ENCODE results near the gene OR5L2. TPM values are rescaled to one million over a fixed set of nuclear protein-coding genes. Genes with fewer than 3 reads are reported as not detected.

The OR5L2 gene
- total and polyA plus RNA-seq, 9 of the 15 experiments (the other 6 are each of a cell fraction or from before 2014, with no cell fraction given): not detected

DNA sequence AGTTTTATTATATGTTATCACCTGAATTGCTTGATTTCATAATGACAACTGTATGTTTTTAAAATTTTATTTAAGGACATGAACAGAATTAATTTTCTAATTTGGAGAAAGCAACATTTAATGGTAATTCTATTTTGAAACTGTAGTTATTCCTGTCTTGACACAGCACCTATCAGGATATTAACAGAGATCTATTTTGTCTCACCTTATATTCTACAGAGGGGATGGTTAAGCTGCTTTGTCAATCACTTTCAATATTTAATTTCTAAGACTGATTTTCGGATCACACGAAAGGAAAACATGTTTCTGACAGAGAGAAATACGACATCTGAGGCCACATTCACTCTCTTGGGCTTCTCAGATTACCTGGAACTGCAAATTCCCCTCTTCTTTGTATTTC, 11.4 kb downstream of the OR5L2 start, which contains the start of gene OR5D16:
TSS of gene OR5D16 (plus strand) at position 301 of the 400 bp plus-strand sequence. CDS start at position 301, 0 bp downstream.
- Histone ChIP-seq H3K4me2 (ENCODE audit: insufficient read depth, low read length) (no peak within 1 kb of the TSS), H3K79me2 (ENCODE audit: control insufficient read depth, insufficient read depth, low read length) (no peaks in the 10 kb centered on the region), H3K4me3 (no peak within 1 kb of the TSS), H3K9me1 (ENCODE audit: control insufficient read depth, insufficient read depth, low read length) (no peaks in the 10 kb centered on the region), H3K27me3 (ENCODE audit: control insufficient read depth in 2 of 2, insufficient read depth in 2 of 2, low read length in 2 of 2) (no peaks in the 10 kb centered on the region), H3K9ac (ENCODE audit: insufficient read depth in 1 of 2, low read depth in 2 of 2, low read length in 2 of 2) (no peak within 1 kb of the TSS), H4K20me1 (replicated peaks; ENCODE audit: control insufficient read depth, insufficient read depth, low read length) (no peaks in the 10 kb centered on the region), H3K27ac (ENCODE audit: extremely low read depth, low read depth, low read length) (no peak within 1 kb of the TSS), H3K9me3 (replicated peaks; ENCODE audit: control insufficient read depth, insufficient read depth, low read depth, low read length) (no peaks in the 10 kb centered on the region), H2AFZ (ENCODE audit: low read depth, low read length) (no peak within 1 kb of the TSS), H3K36me3 (ENCODE audit: control insufficient read depth, insufficient read depth, low read length) (no peaks in the 10 kb centered on the region), H3K4me1 (replicated peaks in 1 of 2; ENCODE audit: control insufficient read depth in 2 of 2, insufficient read depth in 2 of 2, low read length in 2 of 2) (no peaks in the 10 kb centered on the region)
- in situ Hi-C loops (cut with MboI): no loop called here
- ChIA-PET CTCF (ENCODE audit: low intra/inter-chr PET ratio) (no interaction called here), POLR2A (no interaction called here)
- DNase-seq (ENCODE audit: extremely low read depth in 1 of 4, low spot score in 3 of 4) (no peak), FAIRE-seq (no peak), ATAC-seq (no peak)
- TF ChIP-seq, protein P1, sequence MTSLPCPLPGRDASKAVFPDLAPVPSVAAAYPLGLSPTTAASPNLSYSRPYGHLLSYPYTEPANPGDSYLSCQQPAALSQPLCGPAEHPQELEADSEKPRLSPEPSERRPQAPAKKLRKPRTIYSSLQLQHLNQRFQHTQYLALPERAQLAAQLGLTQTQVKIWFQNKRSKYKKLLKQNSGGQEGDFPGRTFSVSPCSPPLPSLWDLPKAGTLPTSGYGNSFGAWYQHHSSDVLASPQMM (CRISPR knock-in tag; IDR thresholded peaks at IDR 0.05): no peak
- TF ChIP-seq DPF2 (IDR thresholded peaks at IDR 0.05): no peak
- no peak for TF ChIP-seq SIRT6 (IDR thresholded peaks at IDR 0.05; ENCODE audit: low read depth, low read length)
- no peak for TF ChIP-seq SP1 (CRISPR knock-in tag; IDR thresholded peaks at IDR 0.05)
- no peak for TF ChIP-seq STAT6 (CRISPR knock-in tag; IDR thresholded peaks at IDR 0.05)
- TF ChIP-seq NUFIP1 (IDR thresholded peaks at IDR 0.05; ENCODE audit: partially characterized antibody): no peak
- TF ChIP-seq, protein P2, sequence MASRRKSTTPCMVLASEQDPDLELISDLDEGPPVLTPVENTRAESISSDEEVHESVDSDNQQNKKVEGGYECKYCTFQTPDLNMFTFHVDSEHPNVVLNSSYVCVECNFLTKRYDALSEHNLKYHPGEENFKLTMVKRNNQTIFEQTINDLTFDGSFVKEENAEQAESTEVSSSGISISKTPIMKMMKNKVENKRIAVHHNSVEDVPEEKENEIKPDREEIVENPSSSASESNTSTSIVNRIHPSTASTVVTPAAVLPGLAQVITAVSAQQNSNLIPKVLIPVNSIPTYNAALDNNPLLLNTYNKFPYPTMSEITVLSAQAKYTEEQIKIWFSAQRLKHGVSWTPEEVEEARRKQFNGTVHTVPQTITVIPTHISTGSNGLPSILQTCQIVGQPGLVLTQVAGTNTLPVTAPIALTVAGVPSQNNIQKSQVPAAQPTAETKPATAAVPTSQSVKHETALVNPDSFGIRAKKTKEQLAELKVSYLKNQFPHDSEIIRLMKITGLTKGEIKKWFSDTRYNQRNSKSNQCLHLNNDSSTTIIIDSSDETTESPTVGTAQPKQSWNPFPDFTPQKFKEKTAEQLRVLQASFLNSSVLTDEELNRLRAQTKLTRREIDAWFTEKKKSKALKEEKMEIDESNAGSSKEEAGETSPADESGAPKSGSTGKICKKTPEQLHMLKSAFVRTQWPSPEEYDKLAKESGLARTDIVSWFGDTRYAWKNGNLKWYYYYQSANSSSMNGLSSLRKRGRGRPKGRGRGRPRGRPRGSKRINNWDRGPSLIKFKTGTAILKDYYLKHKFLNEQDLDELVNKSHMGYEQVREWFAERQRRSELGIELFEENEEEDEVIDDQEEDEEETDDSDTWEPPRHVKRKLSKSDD (conservative IDR thresholded peaks at IDR 0.05; ENCODE audit: low read length): no peak
- no peak for TF ChIP-seq ZNF41 (CRISPR knock-in tag; conservative IDR thresholded peaks at IDR 0.05)
- no peak for TF ChIP-seq THRB (CRISPR knock-in tag; conservative IDR thresholded peaks at IDR 0.05)
- no peak for TF ChIP-seq ZNF589 (CRISPR knock-in tag; IDR thresholded peaks at IDR 0.05; ENCODE audit: low read depth)
- TF ChIP-seq RBFOX2 (IDR thresholded peaks at IDR 0.05; ENCODE audit: low read depth, low read length): no peak
- TF ChIP-seq BRD9 (IDR thresholded peaks at IDR 0.05; ENCODE audit: low read depth, partially characterized antibody): no peak
- TF ChIP-seq RBM34 (IDR thresholded peaks at IDR 0.05; ENCODE audit: borderline replicate concordance, insufficient read depth, low read length): no peak
- no peak for TF ChIP-seq ZNF165 (CRISPR knock-in tag; IDR thresholded peaks at IDR 0.05; ENCODE audit: borderline replicate concordance)
- TF ChIP-seq PCBP1 (IDR thresholded peaks at IDR 0.05; ENCODE audit: low read depth, low read length, poor library complexity, severe bottlenecking): no peak
- WGBS (ENCODE audit: insufficient coverage, low coverage, missing lambda C conversion rate): 0% methylated on average over 3 of the region's 3 CpGs
- intact Hi-C loops (cut with micrococcal nuclease): no loop called here
- BruUV-seq (replicated peaks): no TSS peak
